Neutrophil (primary cell): Measurements from ENCODE around the gene GADD45A.
A peak's percentile ranks its signal among the peaks of the same experiment; 100 is the strongest.

ENCODE experiments used
- H3K27ac ChIP-seq: fragments of 200-600 bp; sonication (generic); 2 replicates; pipeline ENCODE4 v1.5.1; 2016; ENCODE audit warnings: mild to moderate bottlenecking, moderate library complexity
- H3K27me3 ChIP-seq: fragments of 200-600 bp; sonication (generic); 2 replicates; pipeline ENCODE4 v1.6.0; 2016; ENCODE audit warnings: mild to moderate bottlenecking
- H3K36me3 ChIP-seq: fragments of 200-600 bp; sonication (generic); 2 replicates; pipeline ENCODE4 v1.5.1; 2017
- H3K4me1 ChIP-seq, 2 experiments: fragments of 200-600 bp in 1 of 2; sonication (generic) in 1 of 2; 1 replicate in 1 of 2; 2 replicates in 1 of 2; pipeline versions ENCODE4 v1.5.1 to v1.6.1; 2013 to 2016; ENCODE audit warnings: low read depth in 1 of 2, low read length in 1 of 2, mild to moderate bottlenecking in 1 of 2, moderate library complexity in 1 of 2; ENCODE audit not compliant: control insufficient read depth in 1 of 2, insufficient read depth in 1 of 2
- H3K4me3 ChIP-seq, 2 experiments: fragments of 200-600 bp in 1 of 2; sonication (generic) in 1 of 2; 1 replicate in 1 of 2; 2 replicates in 1 of 2; pipeline ENCODE4 v1.5.1; 2013 to 2016; ENCODE audit warnings: low read depth in 1 of 2, low read length in 1 of 2, mild to moderate bottlenecking in 1 of 2, moderate library complexity in 1 of 2
- H3K9me3 ChIP-seq: fragments of 200-600 bp; sonication (generic); 2 replicates; pipeline ENCODE4 v1.5.1; 2016
- CTCF ChIP-seq: fragments of 200-600 bp; sonication (generic); IDR thresholded peaks from 2 replicates; pipeline ENCODE4 v1.5.1; 2016; ENCODE audit warnings: antibody characterized with exemption

The GADD45A gene

GRCh38 chr1:67686267-67687197 is 1.5 kb downstream of the GADD45A start:
- Histone ChIP-seq H3K4me1 (peaks cover 60 to 64% of the 10 kb centered on the region in 2 experiments), H3K27me3 (no peaks in the 10 kb centered on the region), H3K36me3 (no peaks in the 10 kb centered on the region), H3K4me3 (peak overlapping the region; percentile 77 to 94), H3K27ac (peak overlapping the region; percentile 92), H3K9me3 (no peaks in the 10 kb centered on the region)
- TF ChIP-seq CTCF, result no peak

- Histone ChIP-seq H3K9me3 (no peaks in the 10 kb centered on the region), H3K4me3 (peak overlapping the region; percentile 77 to 94), H3K27ac (peak overlapping the region; percentile 92), H3K27me3 (no peaks in the 10 kb centered on the region), H3K4me1 (peaks cover 60 to 64% of the 10 kb centered on the region in 2 experiments), H3K36me3 (no peaks in the 10 kb centered on the region)
- TF ChIP-seq CTCF, result no peak
These were observed 2.2 kb downstream of the GADD45A start for GRCh38 chr1:67687198-67687545.

GRCh38 chr1:67687649-67688048 is 2.6 kb downstream of the GADD45A start:
- no peaks in the 10 kb centered on the region for H3K27me3 ChIP-seq
- no peak for TF ChIP-seq CTCF
- H3K9me3 ChIP-seq, result no peaks in the 10 kb centered on the region
- no peaks in the 10 kb centered on the region for H3K36me3 ChIP-seq
- peak overlapping the region; percentile 92 for H3K27ac ChIP-seq
- H3K4me1 ChIP-seq, result peaks cover 60 to 64% of the 10 kb centered on the region in 2 experiments
- H3K4me3 ChIP-seq, result peak overlapping the region; percentile 77 to 94

GRCh38 chr1:67688526-67689219 is 3.7 kb downstream of the GADD45A start:
- Histone ChIP-seq H3K36me3 (no peaks in the 10 kb centered on the region), H3K9me3 (no peaks in the 10 kb centered on the region), H3K4me3 (peak overlapping the region; percentile 77 to 94), H3K4me1 (peaks cover 54 to 56% of the 10 kb centered on the region in 2 experiments), H3K27ac (peak overlapping the region; percentile 92), H3K27me3 (no peaks in the 10 kb centered on the region)
- TF ChIP-seq CTCF, result no peak

GRCh38 chr1:67689267-67690017 is 4.4 kb downstream of the GADD45A start:
- Histone ChIP-seq H3K4me3 (peak overlapping the region; percentile 77 to 94), H3K36me3 (no peaks in the 10 kb centered on the region), H3K9me3 (no peaks in the 10 kb centered on the region), H3K27ac (peak overlapping the region; percentile 92), H3K4me1 (peaks cover 53 to 54% of the 10 kb centered on the region in 2 experiments), H3K27me3 (no peaks in the 10 kb centered on the region)
- TF ChIP-seq CTCF, result no peak
